HUDEP-2 (cell line): ENCODE results near the gene EDIL3.

ENCODE experiments used
- DNase-seq, 76 experiments: peaks; one replicate each; lab custom pipeline; 2025; ENCODE audit not compliant: unreplicated experiment in 76 of 76; lab: John Stamatoyannopoulos, UW

Gene EDIL3

GRCh38 chr5:83922699-83923098, 462.0 kb downstream of the EDIL3 start:
- DNase-seq: no peak

- no peak for DNase-seq
These were observed 462.9 kb downstream of the EDIL3 start for GRCh38 chr5:83921666-83922193.

GRCh38 chr5:83919071-83920041, 465.3 kb downstream of the EDIL3 start:
- DNase-seq: no peak

GRCh38 chr5:83917261-83917908, 467.3 kb downstream of the EDIL3 start:
- no peak for DNase-seq

- no peak for DNase-seq
These were observed 469.8 kb downstream of the EDIL3 start for GRCh38 chr5:83914662-83915418.

- no peak for DNase-seq
These were observed 470.5 kb downstream of the EDIL3 start for GRCh38 chr5:83914199-83914598.

GRCh38 chr5:83913593-83913992, 471.1 kb downstream of the EDIL3 start:
- no peak for DNase-seq

- no peak for DNase-seq
These were observed 473.2 kb downstream of the EDIL3 start for GRCh38 chr5:83911367-83911919.

GRCh38 chr5:83900306-83900705, 484.4 kb downstream of the EDIL3 start:
- no peak for DNase-seq

- no peak for DNase-seq
These were observed 485.2 kb downstream of the EDIL3 start for GRCh38 chr5:83899326-83899970.

GRCh38 chr5:83895860-83896259, 488.8 kb downstream of the EDIL3 start:
- DNase-seq: no peak

GRCh38 chr5:83891261-83891660, 493.4 kb downstream of the EDIL3 start:
- no peak for DNase-seq
